ENCODE measurements around the gene PLEKHG4B. TPM values are rescaled to one million over a fixed set of nuclear protein-coding genes. Genes with fewer than 3 reads are reported as not detected.

The PLEKHG4B gene
- total RNA-seq, 2 donors from 2014 or later: under 0.01 to 0.28 TPM

- H3K27me3 ChIP-seq (replicated peaks; ENCODE audit: insufficient read depth): no peaks in the 10 kb centered on the region
These were observed 17.4 kb upstream of the PLEKHG4B start for GRCh38 chr5:74503-75109.

GRCh38 chr5:75331-76320 lies 16.3 kb upstream of the PLEKHG4B start:
- Histone ChIP-seq H3K4me3 (no peak overlapping the region), H3K9me3 (no peaks in the 10 kb centered on the region), H3K27me3 (replicated peaks; ENCODE audit: insufficient read depth) (no peaks in the 10 kb centered on the region), H3K4me1 (ENCODE audit: control insufficient read depth in 1 of 2, low read depth in 2 of 2) (no peaks in the 10 kb centered on the region), H3K27ac (no peak overlapping the region), H3K36me3 (no peaks in the 10 kb centered on the region)
- TF ChIP-seq, protein P1, sequence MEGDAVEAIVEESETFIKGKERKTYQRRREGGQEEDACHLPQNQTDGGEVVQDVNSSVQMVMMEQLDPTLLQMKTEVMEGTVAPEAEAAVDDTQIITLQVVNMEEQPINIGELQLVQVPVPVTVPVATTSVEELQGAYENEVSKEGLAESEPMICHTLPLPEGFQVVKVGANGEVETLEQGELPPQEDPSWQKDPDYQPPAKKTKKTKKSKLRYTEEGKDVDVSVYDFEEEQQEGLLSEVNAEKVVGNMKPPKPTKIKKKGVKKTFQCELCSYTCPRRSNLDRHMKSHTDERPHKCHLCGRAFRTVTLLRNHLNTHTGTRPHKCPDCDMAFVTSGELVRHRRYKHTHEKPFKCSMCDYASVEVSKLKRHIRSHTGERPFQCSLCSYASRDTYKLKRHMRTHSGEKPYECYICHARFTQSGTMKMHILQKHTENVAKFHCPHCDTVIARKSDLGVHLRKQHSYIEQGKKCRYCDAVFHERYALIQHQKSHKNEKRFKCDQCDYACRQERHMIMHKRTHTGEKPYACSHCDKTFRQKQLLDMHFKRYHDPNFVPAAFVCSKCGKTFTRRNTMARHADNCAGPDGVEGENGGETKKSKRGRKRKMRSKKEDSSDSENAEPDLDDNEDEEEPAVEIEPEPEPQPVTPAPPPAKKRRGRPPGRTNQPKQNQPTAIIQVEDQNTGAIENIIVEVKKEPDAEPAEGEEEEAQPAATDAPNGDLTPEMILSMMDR (IDR thresholded peaks at IDR 0.05): no peak
- ATAC-seq (ENCODE audit: insufficient number of reproducible peaks, low FRiP score, low read depth) (no peak), DNase-seq (ENCODE audit: low spot score) (no peak)

More at GRCh38 chr5:74503-75109, 17.4 kb upstream of the PLEKHG4B start:
- no peak for ATAC-seq (ENCODE audit: insufficient number of reproducible peaks, low FRiP score, low read depth)
- H3K27ac ChIP-seq: no peak overlapping the region
- H3K4me1 ChIP-seq (ENCODE audit: control insufficient read depth in 1 of 2, low read depth in 2 of 2): no peaks in the 10 kb centered on the region
- H3K9me3 ChIP-seq: no peaks in the 10 kb centered on the region
- TF ChIP-seq, protein P1 (IDR thresholded peaks at IDR 0.05): no peak
- no peak overlapping the region for H3K4me3 ChIP-seq
- no peaks in the 10 kb centered on the region for H3K36me3 ChIP-seq
- DNase-seq (ENCODE audit: low spot score): no peak

DNA sequence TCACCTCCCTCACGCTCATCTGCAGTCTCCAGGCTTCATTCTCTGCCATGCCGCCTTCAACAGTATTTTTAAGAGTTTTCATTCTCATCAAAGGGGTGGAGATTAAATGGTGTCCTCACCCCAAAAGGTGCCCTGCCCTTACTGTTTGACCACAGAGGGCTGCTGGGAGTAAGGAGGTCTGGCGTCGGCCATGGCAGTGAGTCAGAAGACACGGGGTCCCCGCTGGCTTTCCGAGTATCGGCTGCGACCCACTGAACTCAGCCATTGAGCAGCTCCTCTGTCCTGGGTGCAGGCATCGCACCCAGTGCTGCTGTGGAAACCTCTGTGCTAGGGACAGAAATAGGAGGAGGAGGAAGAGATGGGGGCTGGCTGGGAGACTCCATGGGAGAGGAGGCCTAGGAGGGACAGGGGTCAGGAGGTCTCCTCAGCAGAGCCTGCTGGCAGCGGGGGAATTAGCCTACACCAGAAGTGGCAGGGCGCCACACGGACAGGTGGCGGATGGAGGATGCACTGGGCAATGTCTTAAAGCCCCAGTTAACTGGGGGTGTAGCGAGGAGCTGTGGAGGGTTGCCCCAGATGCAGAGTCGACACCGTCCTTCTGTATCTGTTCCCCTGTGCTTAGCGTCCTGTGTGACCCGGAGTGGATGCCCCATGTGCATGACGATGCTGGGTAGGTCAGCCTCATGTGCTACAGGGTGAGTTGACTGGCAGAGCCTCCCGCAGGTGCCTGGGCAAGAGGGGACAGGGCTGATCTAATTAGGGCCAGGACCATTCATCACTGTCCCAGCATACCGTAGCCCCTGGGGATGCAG lies 15.4 kb upstream of the PLEKHG4B start:
- no peak overlapping the region for H3K4me3 ChIP-seq
- TF ChIP-seq, protein P1 (IDR thresholded peaks at IDR 0.05): no peak
- H3K9me3 ChIP-seq: no peaks in the 10 kb centered on the region
- H3K27me3 ChIP-seq (replicated peaks; ENCODE audit: insufficient read depth): no peaks in the 10 kb centered on the region
- no peak overlapping the region for H3K27ac ChIP-seq
- no peaks in the 10 kb centered on the region for H3K4me1 ChIP-seq (ENCODE audit: control insufficient read depth in 1 of 2, low read depth in 2 of 2)
- DNase-seq (ENCODE audit: low spot score) (no peak), ATAC-seq (ENCODE audit: insufficient number of reproducible peaks, low FRiP score, low read depth) (no peak)
- H3K36me3 ChIP-seq: no peaks in the 10 kb centered on the region

GRCh38 chr5:77170-77501 lies 14.8 kb upstream of the PLEKHG4B start:
- no peak for DNase-seq (ENCODE audit: low spot score)
- Histone ChIP-seq H3K4me3 (no peak overlapping the region), H3K27me3 (replicated peaks; ENCODE audit: insufficient read depth) (no peaks in the 10 kb centered on the region), H3K36me3 (no peaks in the 10 kb centered on the region), H3K4me1 (ENCODE audit: control insufficient read depth in 1 of 2, low read depth in 2 of 2) (no peaks in the 10 kb centered on the region), H3K9me3 (no peaks in the 10 kb centered on the region), H3K27ac (no peak overlapping the region)
- TF ChIP-seq, protein P1 (IDR thresholded peaks at IDR 0.05): no peak
- ATAC-seq (ENCODE audit: insufficient number of reproducible peaks, low FRiP score, low read depth): no peak

DNA sequence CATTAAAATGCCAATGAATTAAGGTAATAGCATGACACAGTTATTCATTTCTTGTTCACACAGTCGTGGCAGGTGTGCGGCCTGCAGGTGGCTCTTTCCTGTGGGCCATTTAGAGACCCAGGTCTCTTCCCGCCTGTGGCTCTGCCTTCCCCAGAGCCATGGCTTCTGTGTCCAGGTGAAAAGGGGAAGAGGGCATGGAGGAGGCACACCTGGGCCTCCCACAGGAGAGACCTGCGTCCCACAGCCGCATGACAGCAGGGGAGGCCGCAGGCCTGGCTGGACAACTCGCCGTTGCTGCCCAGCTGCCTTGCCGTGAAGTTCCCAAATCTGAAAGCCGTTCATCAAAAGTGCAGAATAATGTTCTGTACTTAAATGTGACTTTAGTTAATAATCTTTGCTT lies 14.4 kb upstream of the PLEKHG4B start:
- TF ChIP-seq, protein P1 (IDR thresholded peaks at IDR 0.05): no peak
- no peak for DNase-seq (ENCODE audit: low spot score)
- Histone ChIP-seq H3K4me1 (ENCODE audit: control insufficient read depth in 1 of 2, low read depth in 2 of 2) (no peaks in the 10 kb centered on the region), H3K9me3 (no peaks in the 10 kb centered on the region), H3K4me3 (no peak overlapping the region), H3K27ac (no peak overlapping the region), H3K27me3 (replicated peaks; ENCODE audit: insufficient read depth) (no peaks in the 10 kb centered on the region), H3K36me3 (no peaks in the 10 kb centered on the region)
- no peak for ATAC-seq (ENCODE audit: insufficient number of reproducible peaks, low FRiP score, low read depth)

Measured in thoracic aorta (tissue), 2 donors.